Keratinocyte (primary cell): ENCODE results near the gene NIPAL4. TPM values are rescaled to one million over a fixed set of nuclear protein-coding genes. Genes with fewer than 3 reads are reported as not detected.

Experiments used
- DNase-seq: peaks from one replicate; pipeline ENCODE4 v3.0.0-alpha.2; 2011; ENCODE audit warnings: low read depth, missing footprints, low spot score
- FAIRE-seq: peaks from 2 replicates; lab custom pipeline; 2011; peaks lifted over from hg19 to GRCh38; lab: Jason Lieb, UNC
- H2AFZ ChIP-seq: 2 replicates; pipeline ENCODE4 v1.6.0; 2012; ENCODE audit warnings: low read length, control low read depth, inconsistent platforms; ENCODE audit not compliant: control insufficient read depth
- H3K27ac ChIP-seq: 2 replicates; pipeline ENCODE4 v1.5.1; 2011; ENCODE audit warnings: low read length; ENCODE audit not compliant: control insufficient read depth, insufficient read depth
- H3K27me3 ChIP-seq: 3 replicates; pipeline ENCODE4 v1.6.0; 2011; ENCODE audit warnings: low read length; ENCODE audit not compliant: control insufficient read depth, insufficient read depth; ENCODE audit errors: extremely low read depth
- H3K36me3 ChIP-seq, 2 experiments: 2 replicates in 1 of 2; 3 replicates in 1 of 2; pipeline ENCODE4 v1.5.1; 2011; ENCODE audit warnings: low read length in 2 of 2, mild to moderate bottlenecking in 1 of 2; ENCODE audit not compliant: control insufficient read depth in 2 of 2, insufficient read depth in 2 of 2; ENCODE audit errors: extremely low read depth in 1 of 2
- H3K4me1 ChIP-seq: 3 replicates; pipeline ENCODE4 v1.5.1; 2011; ENCODE audit warnings: low read length; ENCODE audit not compliant: control insufficient read depth, insufficient read depth; ENCODE audit errors: extremely low read depth
- H3K4me2 ChIP-seq: 3 replicates; pipeline ENCODE4 v1.6.0; 2011; ENCODE audit warnings: low read depth, low read length; ENCODE audit not compliant: control insufficient read depth, insufficient read depth; ENCODE audit errors: extremely low read depth
- H3K4me3 ChIP-seq, 3 experiments: fragments of 200-600 bp in 1 of 3; sonication (generic) in 1 of 3; 2 replicates in 2 of 3; 3 replicates in 1 of 3; pipeline ENCODE4 v1.5.1; 2011 to 2016; ENCODE audit warnings: low read length in 3 of 3, mild to moderate bottlenecking in 3 of 3, control low read depth in 2 of 3, inconsistent platforms in 1 of 3, low read depth in 1 of 3, mixed read lengths in 1 of 3, mixed run types in 1 of 3, moderate library complexity in 1 of 3; ENCODE audit not compliant: control insufficient read depth in 2 of 3, insufficient read depth in 2 of 3; ENCODE audit errors: extremely low read depth in 1 of 3
- H3K79me2 ChIP-seq: 2 replicates; pipeline ENCODE4 v1.6.0; 2012; ENCODE audit warnings: low read length; ENCODE audit not compliant: control insufficient read depth, insufficient read depth
- H3K9ac ChIP-seq: 3 replicates; pipeline ENCODE4 v1.6.0; 2011; ENCODE audit warnings: low read length; ENCODE audit not compliant: control insufficient read depth, insufficient read depth; ENCODE audit errors: extremely low read depth
- H3K9me1 ChIP-seq: 3 replicates; pipeline ENCODE4 v1.6.0; 2011; ENCODE audit warnings: low read length; ENCODE audit not compliant: control insufficient read depth, insufficient read depth; ENCODE audit errors: extremely low read depth
- H3K9me3 ChIP-seq: 2 replicates; pipeline ENCODE4 v1.5.1; 2012; ENCODE audit warnings: low read depth, low read length; ENCODE audit not compliant: control insufficient read depth
- H4K20me1 ChIP-seq: 3 replicates; pipeline ENCODE4 v1.6.0; 2011; ENCODE audit warnings: low read length; ENCODE audit not compliant: control insufficient read depth, insufficient read depth; ENCODE audit errors: extremely low read depth
- CTCF ChIP-seq, 3 experiments: IDR thresholded peaks in 1 of 3; conservative IDR thresholded peaks in 1 of 3; optimal IDR thresholded peaks in 1 of 3; 2 replicates in 2 of 3; 3 replicates in 1 of 3; pipeline versions ENCODE3 to v1.5.1; 2011; ENCODE audit warnings: low read length in 3 of 3, mild to moderate bottlenecking in 3 of 3, moderate library complexity in 2 of 3, control low read depth in 1 of 3, inconsistent platforms in 1 of 3; ENCODE audit not compliant: insufficient read depth in 2 of 3; ENCODE audit errors: extremely low read depth in 1 of 3
- EZH2 ChIP-seq: IDR thresholded peaks from one replicate; pipeline ENCODE4 v1.6.1; 2012; ENCODE audit warnings: inconsistent platforms, mild to moderate bottlenecking, low read length, moderate library complexity
- dilution Hi-C: fragments of 300-500 bp; cut with MboI; formaldehyde crosslinking; loops from one replicate; pipeline ENCODE4 v1.7.0; 2020; ENCODE audit warnings: low sequenced_read_pairs; ENCODE audit not compliant: extremely low pct_ligation_motif_present
- polyA plus RNA-seq, 5 experiments: library from polyadenylated mRNA; depleted of rRNA in 3 of 5; stranded (reverse) in 3 of 5; stranded (forward) in 1 of 5; unstranded in 1 of 5; fragments of >200 nt; gene quantifications; 1 replicate in 1 of 5; 2 replicates in 3 of 5; 3 replicates in 1 of 5; pipeline versions ENCODE4 v1.2.1 to v1.2.3, GENCODE V29; 2011 to 2012; ENCODE audit warnings: missing spikeins in 2 of 5, low read depth in 1 of 5, low replicate concordance in 1 of 5

Gene NIPAL4
- polyA plus RNA-seq, 1 donor (not counting 4 experiments of a cell fraction or from before 2014, with no cell fraction given) = 10.3 TPM

GRCh38 chr5:157456301-157456700 lies 3.7 kb upstream of the NIPAL4 start:
- FAIRE-seq (no peak), DNase-seq (no peak)
- Histone ChIP-seq H4K20me1 (no peaks in the 10 kb centered on the region), H3K79me2 (no peaks in the 10 kb centered on the region), H3K27me3 (no peaks in the 10 kb centered on the region), H2AFZ (no peak overlapping the region), H3K9me3 (no peaks in the 10 kb centered on the region), H3K4me2 (no peak overlapping the region), H3K4me1 (peaks cover 6% of the 10 kb centered on the region), H3K4me3 (no peak overlapping the region), H3K9ac (no peak overlapping the region), H3K9me1 (no peaks in the 10 kb centered on the region), H3K36me3 (no peaks in the 10 kb centered on the region), H3K27ac (no peak overlapping the region)
- dilution Hi-C loops = no loop called here
- TF ChIP-seq EZH2 (no peak), CTCF (optimal IDR thresholded peaks at IDR 0.05 in 1 of 3, IDR thresholded peaks at IDR 0.05 in 1 of 3, conservative IDR thresholded peaks at IDR 0.05 in 1 of 3; ENCODE audit: extremely low read depth in 1 of 3, insufficient read depth in 2 of 3, low read length in 3 of 3) (no peak)

GRCh38 chr5:157457391-157457790 lies 2.6 kb upstream of the NIPAL4 start:
- TF ChIP-seq CTCF (optimal IDR thresholded peaks at IDR 0.05 in 1 of 3, IDR thresholded peaks at IDR 0.05 in 1 of 3, conservative IDR thresholded peaks at IDR 0.05 in 1 of 3; ENCODE audit: extremely low read depth in 1 of 3, insufficient read depth in 2 of 3, low read length in 3 of 3) (no peak), EZH2 (no peak)
- DNase-seq (no peak), FAIRE-seq (no peak)
- Histone ChIP-seq H2AFZ (no peak overlapping the region), H3K9ac (no peak overlapping the region), H3K4me3 (no peak overlapping the region), H3K27me3 (no peaks in the 10 kb centered on the region), H4K20me1 (no peaks in the 10 kb centered on the region), H3K4me1 (peaks cover 17% of the 10 kb centered on the region), H3K9me3 (no peaks in the 10 kb centered on the region), H3K4me2 (no peak overlapping the region), H3K79me2 (no peaks in the 10 kb centered on the region), H3K9me1 (no peaks in the 10 kb centered on the region), H3K27ac (no peak overlapping the region), H3K36me3 (no peaks in the 10 kb centered on the region)
- dilution Hi-C loops = no loop called here
